GM21390 (cell line): ENCODE results near the gene GPR153.

Experiments
- ATAC-seq: cut with Tn5 transposase; IDR thresholded peaks from one replicate; pipeline ENCODE4 v1.9.1; 2021; ENCODE audit not compliant: unreplicated experiment

GPR153 gene

DNA sequence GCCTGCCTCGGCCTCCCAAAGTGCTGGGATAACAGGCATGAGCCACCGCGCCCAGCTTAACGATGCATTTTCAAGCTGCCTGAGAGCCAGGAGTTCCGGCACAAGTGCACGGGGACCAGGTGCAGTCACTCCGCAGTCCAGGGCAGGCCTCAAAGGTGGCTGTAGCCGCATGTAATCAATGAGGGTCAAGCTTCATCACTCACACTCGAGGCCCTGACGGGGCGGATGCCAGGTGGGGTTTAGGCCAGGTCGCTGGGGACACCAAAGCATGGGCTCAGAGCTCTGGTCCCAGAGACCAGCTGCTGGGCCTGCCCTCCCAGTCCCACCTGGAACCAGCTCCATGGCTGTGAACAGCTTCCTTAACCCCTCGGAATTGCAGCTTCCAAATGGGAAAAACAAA lies 26.1 kb upstream of the GPR153 start:
- no peak for ATAC-seq

DNA sequence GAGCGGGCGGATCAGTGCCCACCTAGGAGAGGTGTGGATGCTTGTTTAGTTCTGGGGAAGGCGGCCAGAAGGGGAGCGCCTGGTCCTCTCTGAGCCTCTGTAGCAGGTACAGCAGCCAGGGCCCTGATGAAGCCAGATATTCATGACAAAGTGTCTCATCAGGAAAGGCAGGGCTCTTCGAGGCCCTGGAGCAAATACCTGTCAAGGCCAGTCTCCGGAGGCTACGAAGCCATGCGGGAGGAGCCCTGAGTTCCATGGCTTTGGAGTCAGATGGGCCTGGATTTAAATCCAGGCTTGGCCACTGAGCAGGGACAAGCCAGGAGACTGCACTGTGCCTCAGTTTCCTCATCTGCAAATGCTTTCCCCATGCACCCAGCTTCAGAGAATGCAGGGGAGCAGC lies 25.4 kb upstream of the GPR153 start:
- no peak for ATAC-seq

DNA sequence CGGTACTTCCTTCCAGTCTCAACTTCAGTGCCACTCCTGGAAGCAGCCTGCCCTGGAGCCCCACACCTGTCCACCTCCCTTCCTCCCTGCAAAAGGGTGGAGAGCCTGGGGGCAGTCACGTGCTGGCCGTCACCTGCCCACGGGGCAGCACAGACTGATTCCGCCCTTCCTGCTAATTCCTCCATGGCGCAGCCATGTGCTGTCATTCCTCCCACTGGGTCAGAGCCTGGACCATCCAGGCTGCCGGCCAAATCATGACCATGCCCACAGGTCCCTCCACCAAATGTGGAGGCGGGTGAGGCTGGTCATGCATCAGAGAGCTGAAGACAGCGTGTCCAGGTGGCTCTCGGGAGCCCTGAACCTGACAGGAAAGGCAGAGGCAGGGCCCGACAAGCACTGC lies 24.4 kb upstream of the GPR153 start:
- no peak for ATAC-seq

DNA sequence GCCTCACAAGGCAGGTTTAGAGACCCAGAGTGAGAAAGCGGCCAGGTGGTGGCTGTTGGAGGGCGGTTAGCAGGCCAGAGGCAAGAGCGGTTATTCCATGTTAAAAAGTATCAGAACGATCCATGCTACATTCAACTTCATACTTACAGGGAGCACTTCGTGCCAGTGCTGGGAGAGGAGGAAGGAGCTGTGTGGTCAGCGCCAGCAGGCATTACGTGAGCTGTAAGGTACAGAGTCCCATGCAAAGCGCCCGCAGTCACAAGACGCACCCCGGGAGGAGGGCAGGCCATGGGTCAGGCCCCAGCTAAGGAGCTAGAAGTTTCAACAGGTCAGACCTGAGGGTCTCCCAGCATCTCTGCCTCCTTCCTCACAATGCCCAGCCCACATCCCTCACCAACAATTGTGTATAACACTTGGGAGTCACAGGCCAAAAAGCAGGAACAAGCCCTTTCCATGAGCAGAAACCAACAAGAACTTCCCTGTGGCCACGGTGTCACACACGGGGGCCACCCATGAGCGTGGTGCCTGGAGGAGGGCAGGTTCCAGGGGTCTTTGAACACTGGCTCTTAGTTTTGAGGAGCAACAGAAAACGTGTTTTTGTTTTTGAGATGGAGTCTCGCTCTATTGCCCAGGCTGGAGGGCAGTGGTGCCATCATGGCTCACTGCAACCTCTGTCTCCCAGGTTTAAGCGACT lies 21.8 kb upstream of the GPR153 start:
- ATAC-seq = no peak

DNA sequence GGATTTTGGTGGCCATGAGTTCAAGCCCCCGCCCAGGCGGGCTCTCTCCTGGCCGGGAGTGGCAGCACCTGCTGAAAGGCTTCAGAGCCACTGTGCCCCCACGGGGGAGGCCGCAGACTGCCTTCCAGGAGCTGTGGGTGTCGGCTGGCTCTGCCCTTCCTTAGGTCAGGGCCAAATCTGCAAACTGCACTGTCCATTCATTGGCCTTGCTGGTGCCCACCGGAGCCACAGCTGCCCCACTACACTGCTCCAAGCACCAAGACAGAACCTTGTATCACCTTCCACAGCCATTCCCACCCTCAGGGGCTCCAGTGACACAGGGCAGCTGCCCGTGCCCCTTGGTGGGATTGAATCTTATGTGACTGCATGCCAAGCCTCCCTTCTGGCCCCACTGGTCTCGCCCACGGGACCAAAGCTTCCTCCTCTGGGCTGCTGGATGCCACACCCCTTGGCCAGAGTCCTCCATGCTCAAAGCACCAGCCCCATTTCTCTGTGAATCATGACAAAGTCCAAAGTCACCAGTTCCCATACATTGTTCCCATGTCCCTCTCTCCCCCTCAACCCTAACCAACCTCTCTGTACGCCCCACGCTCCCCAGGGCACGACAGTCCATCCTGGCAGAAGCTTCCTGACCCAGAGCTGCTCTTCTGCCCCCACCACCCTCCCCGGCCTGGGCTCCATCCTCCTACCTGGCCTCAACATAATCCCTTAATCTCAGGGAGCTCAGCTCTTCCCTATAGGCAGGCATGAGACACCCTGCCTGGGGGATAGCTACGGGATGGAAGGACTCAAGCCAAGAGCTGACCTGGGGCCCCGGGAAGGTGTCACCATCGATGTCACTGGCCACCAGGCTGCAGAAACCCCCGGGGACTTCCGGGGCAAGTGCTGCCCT lies 20.9 kb upstream of the GPR153 start:
- ATAC-seq = no peak

DNA sequence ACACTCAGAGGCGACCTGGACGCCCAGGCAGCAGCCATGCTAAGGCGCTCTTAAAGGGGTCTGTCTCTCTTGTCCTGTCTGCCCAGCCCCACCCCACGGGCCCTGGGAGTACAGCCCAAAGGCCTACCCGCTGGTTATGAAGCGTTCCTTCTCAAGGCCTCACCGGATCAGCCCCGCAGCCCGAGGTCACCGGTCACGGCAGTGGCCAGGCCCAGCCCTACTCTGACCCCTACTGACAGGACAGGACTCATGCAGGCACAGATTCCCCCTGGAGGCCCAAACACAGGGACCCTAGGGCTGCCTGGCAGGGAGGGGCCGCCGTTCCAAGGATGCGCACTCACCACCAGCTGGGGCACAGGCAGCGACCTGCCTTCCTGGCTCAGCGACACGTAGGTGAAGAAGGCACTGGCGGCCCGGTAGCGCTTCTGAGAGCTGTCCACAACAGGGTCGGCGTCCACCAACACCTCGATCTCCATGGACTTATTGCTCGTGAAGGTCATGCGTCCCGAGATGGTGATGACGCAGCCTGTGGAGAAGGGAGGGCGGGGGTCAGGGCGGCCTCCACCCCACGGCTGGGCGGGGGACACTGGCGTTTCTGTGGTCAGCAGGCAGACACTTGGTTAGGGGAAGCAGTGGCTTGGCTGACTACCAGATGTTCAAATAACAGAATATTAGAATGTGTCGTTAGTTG lies 20.0 kb upstream of the GPR153 start:
- no peak for ATAC-seq

DNA sequence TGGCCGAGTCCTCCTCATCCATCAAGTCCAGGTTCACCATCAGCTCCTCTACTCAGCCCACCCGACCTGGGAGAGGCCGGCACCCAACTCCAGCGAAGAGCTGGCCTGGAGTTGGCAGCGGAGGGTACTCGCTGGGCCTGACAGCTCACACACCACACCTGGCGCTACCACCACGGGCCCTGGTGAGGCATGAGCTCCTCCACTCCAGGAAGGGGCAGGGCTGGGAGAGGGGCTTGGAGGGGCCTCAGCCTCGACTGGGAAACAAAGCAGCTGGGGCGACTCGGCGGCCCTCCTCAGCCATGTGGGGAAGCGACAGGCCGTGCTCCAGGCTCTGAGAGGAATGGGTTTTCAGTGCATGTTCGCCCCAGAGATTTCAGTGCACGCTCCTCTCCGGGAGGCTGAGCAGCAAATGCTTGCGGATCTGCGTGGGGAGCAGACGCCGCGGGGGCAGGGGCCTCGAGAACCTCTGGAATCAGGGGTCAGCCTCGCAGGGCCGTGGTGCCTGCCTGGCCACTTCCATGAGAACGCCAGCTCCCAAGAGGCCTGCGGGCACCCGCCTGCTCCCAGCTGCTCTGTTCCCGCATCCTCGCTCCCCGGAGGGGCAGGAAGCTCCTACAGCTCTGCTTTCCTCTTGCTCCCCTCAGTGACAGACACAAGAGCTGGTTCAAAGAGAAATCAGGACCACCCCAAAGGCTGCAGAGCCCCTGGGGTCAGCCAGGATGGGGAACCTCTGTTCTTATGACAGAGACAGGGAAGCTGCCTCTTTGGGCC lies 18.9 kb upstream of the GPR153 start:
- no peak for ATAC-seq

DNA sequence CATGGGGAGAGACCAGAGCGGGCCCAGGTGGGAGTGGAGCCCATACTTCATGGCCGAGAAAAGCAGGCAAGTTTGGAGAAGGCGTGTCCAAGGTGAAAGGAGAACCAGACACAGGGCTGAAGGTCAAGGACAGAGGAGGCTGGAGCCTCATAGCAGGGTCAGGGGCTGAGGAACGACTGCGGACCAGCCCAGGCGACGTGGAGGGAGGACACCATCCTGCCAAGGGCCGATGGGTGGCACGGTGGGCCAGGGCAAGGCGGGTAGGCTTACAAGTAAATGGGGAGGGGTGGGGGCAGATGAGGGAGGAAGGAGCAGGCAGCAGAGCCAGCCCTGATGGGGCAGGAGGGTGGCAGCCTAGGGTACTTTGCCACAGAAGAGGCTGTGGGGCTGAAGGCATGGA lies 18.2 kb upstream of the GPR153 start:
- no peak for ATAC-seq

DNA sequence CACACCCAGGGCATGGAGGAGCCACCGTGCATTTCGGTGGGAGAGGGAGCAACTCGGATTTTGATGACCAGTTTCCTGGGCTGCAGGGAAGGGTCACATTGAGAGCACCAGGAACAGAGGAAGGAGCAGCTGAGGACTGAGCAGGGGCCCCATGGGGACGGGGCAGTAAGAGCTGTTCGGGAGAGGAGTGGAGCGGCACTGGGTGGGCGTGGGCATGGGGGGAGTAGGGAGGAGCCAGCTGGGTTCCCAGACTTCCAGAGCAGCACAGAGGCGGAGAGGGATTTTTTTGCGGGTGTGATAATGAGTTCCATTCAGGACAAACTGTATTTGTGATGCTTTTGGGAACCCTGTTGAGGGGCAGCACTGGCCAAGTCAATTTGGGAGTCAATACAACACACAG lies 17.4 kb upstream of the GPR153 start:
- no peak for ATAC-seq

DNA sequence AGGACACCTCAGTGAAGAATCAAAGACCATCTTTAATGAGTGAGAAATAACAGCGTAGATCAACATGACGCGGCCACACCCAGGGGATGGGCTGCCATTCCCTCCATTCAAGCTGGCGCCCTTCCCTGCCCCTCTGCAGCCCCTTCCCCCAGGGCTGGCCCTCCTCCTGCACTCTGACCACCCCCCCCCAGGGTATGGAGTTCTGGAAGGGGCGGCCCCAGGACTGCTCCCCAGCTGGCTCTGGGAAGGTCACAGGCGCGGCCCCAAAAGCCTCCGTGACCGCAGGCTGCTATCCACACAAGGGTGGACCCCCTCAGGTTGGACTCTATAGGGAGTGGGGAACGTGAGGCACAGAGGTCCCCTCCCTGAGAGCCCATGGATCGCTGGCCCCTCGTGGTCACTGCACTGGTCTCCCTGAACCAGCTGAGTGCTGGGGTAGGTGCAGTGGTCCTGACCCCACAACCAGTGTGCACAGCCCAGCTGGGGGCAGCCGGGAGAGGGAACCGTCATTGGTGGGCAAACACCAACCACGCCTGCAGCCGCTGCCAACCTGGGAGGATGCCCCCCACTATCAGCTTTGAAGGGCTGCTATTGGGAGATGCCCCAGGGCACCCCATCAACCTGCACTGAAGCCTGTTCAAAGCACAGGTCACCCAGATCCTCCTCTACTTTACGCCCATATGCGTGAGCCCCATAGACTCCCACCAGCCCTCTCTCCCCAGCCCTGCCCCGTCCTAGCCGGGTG lies 16.1 kb upstream of the GPR153 start:
- ATAC-seq = no peak

DNA sequence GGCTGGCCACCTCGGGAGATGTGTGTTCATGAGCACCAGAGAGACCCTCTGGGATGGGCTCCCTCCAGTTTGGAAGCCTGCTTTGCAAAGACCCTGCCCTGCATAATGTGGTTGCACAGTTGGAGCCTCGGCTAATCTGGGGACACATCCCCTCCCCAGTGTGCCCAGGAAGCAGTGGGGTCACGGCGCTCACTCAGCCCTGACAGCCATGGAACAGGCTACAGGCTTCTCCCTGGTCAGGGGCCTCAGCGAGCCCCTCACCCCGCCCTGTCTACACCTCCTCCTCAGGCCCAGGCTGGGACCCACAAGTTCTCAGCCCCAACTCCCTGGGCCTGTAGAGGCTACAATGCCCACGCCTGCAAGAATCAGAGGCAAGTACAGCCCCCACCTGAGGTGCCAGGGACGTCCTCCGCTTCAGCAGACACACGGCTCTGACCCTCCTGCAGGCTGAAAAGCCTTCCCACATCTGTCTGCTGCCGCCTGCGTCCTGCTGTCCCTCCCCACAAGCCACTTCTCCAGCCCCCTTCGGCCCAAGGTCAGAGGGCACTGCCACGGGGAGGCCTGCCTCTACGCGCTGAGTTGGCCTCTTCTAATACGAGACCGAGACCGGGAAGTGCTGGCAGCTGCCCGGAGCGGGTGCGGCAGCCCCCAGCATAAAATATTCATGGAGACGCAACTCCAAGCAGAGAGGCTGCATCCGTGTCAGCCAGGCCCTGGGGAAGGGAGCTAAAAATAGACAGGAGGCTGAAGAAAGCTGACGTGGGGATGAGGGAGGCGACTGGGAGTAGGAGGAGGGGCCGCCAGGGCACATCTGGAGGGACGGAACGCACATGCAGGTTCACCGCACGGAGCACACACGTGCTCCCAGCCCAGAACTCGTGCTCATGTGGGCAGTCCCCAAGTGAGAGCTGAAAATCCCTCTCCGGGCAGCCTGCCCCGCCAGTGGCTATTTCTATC lies 15.2 kb upstream of the GPR153 start:
- ATAC-seq = no peak

DNA sequence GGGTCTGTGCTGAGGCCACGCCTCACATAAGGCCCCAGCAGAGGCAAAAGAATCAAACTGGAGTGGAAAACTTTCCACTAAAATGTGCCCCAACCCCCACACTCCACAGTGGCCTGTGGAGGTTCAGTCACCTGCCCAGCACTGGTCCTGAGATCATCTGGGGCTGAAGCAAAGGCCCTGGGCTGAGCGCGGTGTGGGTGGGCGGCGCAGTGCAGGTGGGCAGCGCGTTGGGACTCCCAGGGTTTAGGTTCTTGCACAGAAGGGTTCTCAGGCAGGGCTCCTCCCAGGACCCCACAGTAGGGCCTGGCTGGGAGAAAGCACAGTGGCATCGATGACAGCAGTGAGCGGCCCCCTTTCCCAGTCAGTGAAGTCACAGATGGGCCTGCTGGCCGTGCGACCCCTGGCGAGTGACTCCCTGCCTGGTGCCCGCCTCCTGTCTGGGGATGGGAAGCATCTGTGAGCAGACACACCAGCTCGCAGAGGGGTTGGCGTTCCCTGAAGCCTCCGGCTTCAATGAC lies 13.8 kb upstream of the GPR153 start:
- no peak for ATAC-seq

DNA sequence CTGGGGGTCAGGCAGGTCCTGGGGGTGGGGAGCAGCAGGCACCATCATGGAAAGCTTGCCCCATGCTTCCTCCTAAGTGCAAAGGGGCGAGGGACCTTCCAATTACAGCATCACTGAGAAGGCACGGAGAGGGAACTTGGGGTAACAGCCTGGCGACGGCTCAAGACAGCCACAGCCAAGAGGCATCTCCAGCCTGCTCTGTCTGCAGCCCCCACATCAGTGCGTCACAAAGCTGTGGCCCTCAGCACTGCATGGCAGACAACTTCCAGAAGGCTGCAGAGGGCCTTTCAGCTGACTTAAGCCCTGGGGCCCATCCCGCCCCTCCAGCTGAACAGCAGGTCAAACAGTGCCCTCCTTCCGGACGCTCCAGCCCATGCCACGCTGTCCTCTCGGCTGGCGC lies 13.2 kb upstream of the GPR153 start:
- ATAC-seq = no peak

DNA sequence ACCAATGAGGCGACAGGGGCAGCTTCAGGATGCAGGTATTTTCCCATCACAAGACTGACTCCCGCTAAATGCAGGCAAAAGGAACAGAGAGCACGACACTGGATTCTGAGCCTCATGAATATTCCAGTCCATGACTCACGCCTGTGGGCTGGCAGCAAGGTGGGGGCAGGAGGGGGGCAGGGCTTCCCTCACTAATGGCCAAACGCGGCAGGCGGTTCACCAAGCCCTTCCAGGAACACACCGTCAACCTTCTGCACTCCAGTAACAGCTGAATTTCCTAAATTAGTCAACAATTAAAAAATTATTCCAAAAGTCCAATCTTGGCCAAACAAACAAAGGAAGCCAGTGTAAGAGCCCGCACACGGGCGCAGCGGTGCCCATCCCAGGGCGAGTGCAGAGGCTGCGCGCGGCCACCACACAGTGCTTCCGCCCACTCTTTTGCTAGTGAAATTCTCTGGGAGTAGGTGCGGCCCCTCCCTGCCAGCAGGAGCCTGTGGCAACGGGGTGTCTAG lies 12.5 kb upstream of the GPR153 start:
- no peak for ATAC-seq

DNA sequence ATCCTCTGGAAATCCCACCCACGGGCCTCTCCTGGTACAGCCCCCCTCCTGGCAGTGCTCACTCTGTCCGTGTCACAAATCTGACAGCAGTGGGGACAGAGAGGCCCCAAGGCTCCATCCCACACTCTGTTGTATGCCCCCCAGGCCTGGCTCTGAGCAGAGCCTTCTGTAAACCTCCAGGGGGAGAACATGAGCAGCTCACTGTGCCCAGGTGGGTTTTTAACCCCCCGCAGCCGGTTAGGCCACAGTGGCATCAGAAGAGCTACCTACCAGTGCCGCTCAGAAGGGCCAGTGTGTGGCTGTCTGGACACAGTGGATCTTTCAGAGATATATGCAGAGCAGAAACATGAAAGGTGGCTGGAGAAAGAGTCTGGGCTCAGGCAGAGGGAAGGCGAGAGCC lies 12.0 kb upstream of the GPR153 start:
- ATAC-seq = no peak

DNA sequence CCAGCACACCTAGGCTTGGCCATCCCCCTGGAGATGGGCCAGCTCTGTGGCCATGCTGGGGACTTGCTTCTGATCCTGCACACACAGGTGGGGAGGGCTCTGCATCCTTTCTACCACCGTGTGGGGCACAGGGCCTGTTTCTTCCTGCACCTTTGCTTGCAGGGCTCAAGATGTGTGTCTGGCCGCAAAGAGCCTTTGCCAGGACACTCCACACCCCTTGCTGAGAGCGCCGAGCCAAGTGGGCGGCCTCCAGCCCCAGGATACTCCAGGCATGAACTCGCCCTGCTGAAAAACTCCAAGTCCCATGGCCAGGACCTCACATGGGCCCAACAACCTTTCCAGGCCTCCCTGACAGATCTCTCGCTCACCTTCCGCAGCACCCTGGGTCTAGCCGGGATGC lies 11.6 kb upstream of the GPR153 start:
- no peak for ATAC-seq

DNA sequence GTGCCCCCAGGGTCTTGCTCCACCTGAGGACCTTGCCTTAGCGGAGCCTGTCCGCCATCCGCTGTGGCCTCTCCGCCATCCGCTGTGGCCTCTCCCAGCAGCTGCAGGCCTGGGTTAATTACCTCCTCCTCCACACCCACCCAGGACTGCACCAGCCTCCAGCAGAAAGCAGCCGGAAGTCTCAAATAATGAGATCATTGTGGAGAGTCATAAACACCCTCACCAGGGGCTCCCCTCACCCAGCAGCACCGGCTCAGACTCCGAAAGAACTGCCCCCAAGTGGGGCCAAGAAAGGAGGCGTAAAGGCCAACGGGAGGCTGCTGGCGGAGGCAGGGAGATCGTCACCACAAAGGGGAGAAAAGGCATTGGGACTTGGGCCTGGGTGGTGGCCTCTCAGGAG lies 10.7 kb upstream of the GPR153 start:
- ATAC-seq = no peak

DNA sequence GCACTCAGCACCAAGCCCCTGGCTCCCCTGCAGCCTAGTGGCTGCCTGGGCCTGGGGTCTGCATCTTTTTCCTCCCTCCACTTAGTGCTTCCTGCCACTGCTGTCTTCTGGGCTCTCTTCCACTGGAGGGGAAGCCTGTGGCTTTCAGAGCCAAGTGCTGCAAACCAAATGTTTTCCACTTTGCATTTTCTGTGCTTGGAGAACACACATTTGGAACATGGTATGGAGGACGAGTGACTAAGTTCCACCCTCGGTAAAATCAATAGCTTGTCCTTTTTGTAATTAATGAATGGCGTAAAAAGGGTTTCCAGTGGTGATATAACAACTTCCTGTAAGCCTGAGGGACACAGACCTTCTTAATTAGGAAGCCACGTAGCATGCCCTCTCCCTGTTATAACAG lies 10.1 kb upstream of the GPR153 start:
- no peak for ATAC-seq

DNA sequence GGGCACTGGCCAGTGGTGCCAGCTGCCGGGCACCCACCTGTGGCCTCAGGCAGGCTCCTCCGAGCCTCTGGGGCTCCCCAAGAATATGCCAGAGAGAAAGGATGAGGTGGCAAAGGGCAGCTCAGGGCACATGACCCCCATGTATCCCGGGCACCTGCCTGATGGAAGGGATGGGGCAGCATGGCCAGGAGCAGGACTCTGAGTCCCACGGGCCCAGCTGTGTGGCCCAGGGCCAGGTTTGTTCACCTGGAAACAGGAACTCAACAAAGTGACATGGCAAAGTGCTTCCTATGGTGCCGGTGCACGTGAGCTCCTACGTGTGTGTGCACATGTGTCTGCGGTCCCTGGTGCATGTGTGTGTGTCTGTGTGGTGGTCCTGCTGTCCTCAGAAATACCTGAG lies 9.5 kb upstream of the GPR153 start:
- no peak for ATAC-seq
